OCI-LY1 (cell line): ENCODE results near the gene NECTIN4.

Experiments used
- H2AFZ ChIP-seq: fragments of 200-600 bp; sonication (generic), shearing (Covaris generic); 2 replicates; pipeline ENCODE4 v1.6.0; 2014; ENCODE audit warnings: antibody characterized with exemption, mild to moderate bottlenecking, low read length
- H3F3A ChIP-seq: fragments of 200-600 bp; sonication (generic), shearing (Covaris generic); 2 replicates; pipeline ENCODE4 v1.6.0; 2014; ENCODE audit warnings: mild to moderate bottlenecking, antibody characterized with exemption, low read length, moderate library complexity; ENCODE audit not compliant: insufficient read depth
- H3K27ac ChIP-seq: fragments of 200-600 bp; sonication (generic); 2 replicates; pipeline ENCODE4 v1.5.1; 2014; ENCODE audit warnings: low read length, mixed run types, mild to moderate bottlenecking, low read depth; ENCODE audit not compliant: poor library complexity, severe bottlenecking
- H3K27me3 ChIP-seq: fragments of 200-600 bp; sonication (generic); 2 replicates; pipeline ENCODE4 v1.6.0; 2014; ENCODE audit warnings: antibody characterized with exemption, mild to moderate bottlenecking, low read length, moderate library complexity; ENCODE audit not compliant: insufficient read depth
- H3K36me3 ChIP-seq: fragments of 200-600 bp; sonication (generic); 2 replicates; pipeline ENCODE4 v1.6.1; 2014; ENCODE audit warnings: mild to moderate bottlenecking, antibody characterized with exemption, low read length, moderate library complexity, mixed read lengths; ENCODE audit not compliant: insufficient read depth
- H3K4me1 ChIP-seq: fragments of 200-600 bp; sonication (generic); 2 replicates; pipeline ENCODE4 v1.5.1; 2014; ENCODE audit warnings: mild to moderate bottlenecking, low read length, moderate library complexity; ENCODE audit not compliant: insufficient read depth, severe bottlenecking
- H3K4me2 ChIP-seq: fragments of 200-600 bp; sonication (generic), shearing (Covaris generic); 2 replicates; pipeline ENCODE4 v1.6.1; 2014; ENCODE audit warnings: low read length
- H3K4me3 ChIP-seq: fragments of 200-600 bp; sonication (generic); 2 replicates; pipeline ENCODE4 v1.5.1; 2014; ENCODE audit warnings: low read length, low read depth, mild to moderate bottlenecking, mixed read lengths; ENCODE audit not compliant: poor library complexity, severe bottlenecking
- H3K79me2 ChIP-seq: fragments of 200-600 bp; shearing (Covaris generic); 2 replicates; pipeline ENCODE4 v1.6.1; 2016; ENCODE audit warnings: mixed run types, low read length, mixed read lengths; ENCODE audit not compliant: insufficient read depth
- H3K9ac ChIP-seq: fragments of 200-600 bp; sonication (generic), shearing (Covaris generic); 2 replicates; pipeline ENCODE4 v1.6.1; 2014; ENCODE audit warnings: mild to moderate bottlenecking, low read length, mixed read lengths
- H3K9me2 ChIP-seq: fragments of 200-600 bp; sonication (generic), shearing (Covaris generic); 2 replicates; pipeline ENCODE4 v1.6.1; 2014; ENCODE audit warnings: low read depth, mild to moderate bottlenecking, low read length, mixed read lengths
- H3K9me3 ChIP-seq: fragments of 200-600 bp; shearing (Covaris generic); 2 replicates; pipeline ENCODE4 v1.6.1; 2014; ENCODE audit warnings: low read length, mixed read lengths
- H4K20me1 ChIP-seq: fragments of 200-600 bp; sonication (generic), shearing (Covaris generic); 2 replicates; pipeline ENCODE4 v1.6.0; 2016; ENCODE audit warnings: mild to moderate bottlenecking, low read length; ENCODE audit not compliant: insufficient read depth
- EZH2 ChIP-seq: fragments of 200-600 bp; sonication (generic), shearing (Covaris generic); IDR thresholded peaks from 2 replicates; pipeline ENCODE4 v1.8.0; 2017; ENCODE audit warnings: borderline replicate concordance, mixed run types, mild to moderate bottlenecking, antibody characterized with exemption, low read length, moderate library complexity, mixed read lengths
- TF ChIP-seq, protein P1 (sequence below): fragments of 200-600 bp; sonication (generic), shearing (Covaris generic); IDR thresholded peaks from 2 replicates; pipeline ENCODE4 v1.5.1; 2017; ENCODE audit warnings: mild to moderate bottlenecking, antibody characterized with exemption, low read length, moderate library complexity, mixed read lengths

Gene NECTIN4

DNA sequence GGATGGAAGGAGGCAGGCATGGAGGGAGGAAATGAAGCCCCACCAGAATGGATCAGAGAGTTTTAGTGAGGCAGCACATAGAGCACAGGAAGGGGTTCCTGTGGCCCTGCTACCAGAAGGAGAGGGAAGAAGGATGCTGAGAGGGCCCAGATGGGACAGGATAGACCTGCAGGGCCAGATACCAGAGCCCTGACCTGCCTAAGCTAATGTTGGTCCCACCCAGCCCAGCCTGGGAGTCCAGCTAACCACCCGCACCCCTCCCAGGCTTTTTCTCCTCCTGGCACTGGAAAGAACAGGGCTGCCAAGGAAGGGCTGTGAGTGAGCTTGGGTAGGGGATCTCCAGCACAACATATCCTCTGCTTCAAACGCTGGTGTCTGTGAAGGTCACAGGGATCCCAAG lies 6.9 kb downstream of the NECTIN4 start:
- Histone ChIP-seq H3K27ac (no peak overlapping the region), H3K36me3 (no peaks in the 10 kb centered on the region), H3K27me3 (no peaks in the 10 kb centered on the region; the same call in 1 of the 2 replicates), H3K4me3 (no peak overlapping the region), H3F3A (no peaks in the 10 kb centered on the region), H3K79me2 (no peaks in the 10 kb centered on the region), H2AFZ (no peak overlapping the region), H4K20me1 (no peaks in the 10 kb centered on the region), H3K9ac (no peak overlapping the region), H3K4me2 (no peak overlapping the region), H3K9me2 (no peaks in the 10 kb centered on the region), H3K9me3 (no peaks in the 10 kb centered on the region), H3K4me1 (no peaks in the 10 kb centered on the region)
- TF ChIP-seq, protein P1, sequence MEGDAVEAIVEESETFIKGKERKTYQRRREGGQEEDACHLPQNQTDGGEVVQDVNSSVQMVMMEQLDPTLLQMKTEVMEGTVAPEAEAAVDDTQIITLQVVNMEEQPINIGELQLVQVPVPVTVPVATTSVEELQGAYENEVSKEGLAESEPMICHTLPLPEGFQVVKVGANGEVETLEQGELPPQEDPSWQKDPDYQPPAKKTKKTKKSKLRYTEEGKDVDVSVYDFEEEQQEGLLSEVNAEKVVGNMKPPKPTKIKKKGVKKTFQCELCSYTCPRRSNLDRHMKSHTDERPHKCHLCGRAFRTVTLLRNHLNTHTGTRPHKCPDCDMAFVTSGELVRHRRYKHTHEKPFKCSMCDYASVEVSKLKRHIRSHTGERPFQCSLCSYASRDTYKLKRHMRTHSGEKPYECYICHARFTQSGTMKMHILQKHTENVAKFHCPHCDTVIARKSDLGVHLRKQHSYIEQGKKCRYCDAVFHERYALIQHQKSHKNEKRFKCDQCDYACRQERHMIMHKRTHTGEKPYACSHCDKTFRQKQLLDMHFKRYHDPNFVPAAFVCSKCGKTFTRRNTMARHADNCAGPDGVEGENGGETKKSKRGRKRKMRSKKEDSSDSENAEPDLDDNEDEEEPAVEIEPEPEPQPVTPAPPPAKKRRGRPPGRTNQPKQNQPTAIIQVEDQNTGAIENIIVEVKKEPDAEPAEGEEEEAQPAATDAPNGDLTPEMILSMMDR: no peak
- no peak for TF ChIP-seq EZH2

DNA sequence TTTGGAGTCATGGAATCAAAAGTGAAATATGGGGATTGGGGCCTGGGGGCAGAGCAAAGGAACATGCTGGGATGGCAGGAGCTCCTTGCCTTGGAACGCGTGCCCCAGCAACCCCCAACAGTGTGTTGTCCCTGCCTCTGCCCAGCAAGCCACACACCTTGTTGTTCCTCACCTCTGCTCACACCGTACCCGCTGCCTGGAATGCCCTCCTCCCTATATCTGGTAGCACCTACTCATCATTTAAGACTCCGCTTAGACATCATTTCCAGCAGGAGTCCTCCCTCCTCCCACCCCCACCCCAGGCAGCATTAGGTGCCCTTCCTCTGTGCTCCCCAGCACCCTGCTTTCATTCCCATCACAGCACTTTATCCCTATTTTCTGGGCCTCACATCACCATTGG lies 7.8 kb downstream of the NECTIN4 start:
- TF ChIP-seq EZH2: no peak
- TF ChIP-seq, protein P1: no peak
- Histone ChIP-seq H3K27me3 (no peaks in the 10 kb centered on the region; the same call in 1 of the 2 replicates), H2AFZ (no peak overlapping the region), H3F3A (no peaks in the 10 kb centered on the region), H3K4me1 (no peaks in the 10 kb centered on the region), H3K79me2 (no peaks in the 10 kb centered on the region), H3K4me3 (no peak overlapping the region), H4K20me1 (no peaks in the 10 kb centered on the region), H3K4me2 (no peak overlapping the region), H3K9me3 (no peaks in the 10 kb centered on the region), H3K27ac (no peak overlapping the region), H3K9me2 (no peaks in the 10 kb centered on the region), H3K9ac (no peak overlapping the region), H3K36me3 (no peaks in the 10 kb centered on the region)

DNA sequence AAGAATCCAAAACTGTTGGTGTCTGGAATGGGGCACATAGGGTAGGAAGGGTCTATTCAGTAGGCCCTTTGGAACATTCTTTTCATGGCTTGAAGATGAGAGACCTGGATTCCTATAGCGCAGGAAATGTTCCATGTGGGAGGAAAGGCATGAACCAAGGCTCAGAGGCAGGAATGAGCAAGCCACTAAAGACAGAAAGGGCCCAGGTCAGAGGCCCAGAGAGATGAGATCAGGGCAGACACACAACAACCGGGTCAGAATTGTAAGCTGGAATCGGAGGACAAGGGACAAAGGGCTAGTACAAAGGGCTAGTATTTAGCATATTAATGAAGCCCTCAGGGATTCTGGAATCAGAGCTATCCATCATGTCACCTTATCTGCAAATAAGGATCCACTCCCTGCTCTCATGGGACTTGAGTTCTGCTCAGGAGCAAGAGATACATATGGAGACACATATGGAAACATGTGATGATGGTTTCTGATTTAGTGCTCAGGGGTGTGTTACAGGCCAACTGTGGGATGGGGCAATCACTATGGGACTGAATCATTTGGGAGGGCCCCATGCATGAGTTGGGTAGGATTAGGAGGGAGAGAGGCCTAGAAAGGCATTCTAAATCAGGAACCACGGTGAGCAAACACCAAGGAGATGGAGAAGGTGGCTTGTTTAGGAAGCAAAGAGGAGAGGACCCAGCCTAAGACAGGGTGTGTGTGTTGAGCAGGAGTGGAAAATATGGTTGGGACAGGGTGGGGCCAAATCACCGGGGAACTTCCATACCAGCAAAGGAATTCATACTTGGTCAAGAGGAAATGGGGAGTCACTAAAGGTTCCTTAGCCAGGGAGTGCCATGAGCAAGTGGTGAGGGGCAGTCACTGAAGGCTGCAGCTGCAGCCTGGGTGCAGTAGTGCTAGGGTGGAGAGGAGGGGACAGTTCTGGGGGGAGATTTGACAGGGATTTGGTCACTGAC lies 8.6 kb downstream of the NECTIN4 start:
- Histone ChIP-seq H3K4me3 (no peak overlapping the region), H3K4me2 (no peak overlapping the region)

More for the DNA sequence above, 8.6 kb downstream of the NECTIN4 start:
- Histone ChIP-seq H3F3A (no peaks in the 10 kb centered on the region), H3K9me3 (no peaks in the 10 kb centered on the region), H3K79me2 (no peaks in the 10 kb centered on the region), H3K4me1 (no peaks in the 10 kb centered on the region), H3K27ac (no peak overlapping the region), H3K9me2 (no peaks in the 10 kb centered on the region), H2AFZ (no peak overlapping the region), H4K20me1 (no peaks in the 10 kb centered on the region), H3K9ac (no peak overlapping the region), H3K27me3 (no peaks in the 10 kb centered on the region; the same call in 1 of the 2 replicates), H3K36me3 (no peaks in the 10 kb centered on the region)
- TF ChIP-seq EZH2: no peak
- TF ChIP-seq, protein P1: no peak
